ENCODE results near the gene FLOT1.
A peak's percentile ranks its signal among the peaks of the same experiment; 100 is the strongest.
"Not testable (repeated sequence)": the region's sequence is repeated elsewhere in the genome, so short reads cannot be mapped to it uniquely, and the experiment has no call there.

Gene FLOT1

GRCh38 chr6:30723843-30724741, 18.4 kb downstream of the FLOT1 start:
- not testable (repeated sequence) for H3K4me3 ChIP-seq (ENCODE audit: low read depth, low read length)

GRCh38 chr6:30723159-30723842, 19.2 kb downstream of the FLOT1 start:
- H3K4me3 ChIP-seq (ENCODE audit: low read depth, low read length), result not testable (repeated sequence)

GRCh38 chr6:30722280-30723112, 20.0 kb downstream of the FLOT1 start:
- peak overlapping the region; percentile 97 for H3K4me3 ChIP-seq (ENCODE audit: low read depth, low read length)

GRCh38 chr6:30722025-30722279, 20.5 kb downstream of the FLOT1 start:
- H3K4me3 ChIP-seq (ENCODE audit: low read depth, low read length), result peak overlapping the region; percentile 97

- H3K4me3 ChIP-seq (ENCODE audit: low read depth, low read length), result peak overlapping the region; percentile 97
These were observed 21.1 kb downstream of the FLOT1 start for GRCh38 chr6:30721198-30722024.

- peak overlapping the region; percentile 97 for H3K4me3 ChIP-seq (ENCODE audit: low read depth, low read length)
These were observed 21.7 kb downstream of the FLOT1 start for GRCh38 chr6:30720738-30721197.

- peak within 1 kb of the TSS; percentile 97 for H3K4me3 ChIP-seq (ENCODE audit: low read depth, low read length)
These were observed 22.4 kb downstream of the FLOT1 start, which contains the start of gene TUBB for GRCh38 chr6:30719791-30720737. Gene TUBB (plus strand): TSS chr6:30720352. CDS start chr6:30720507, 155 bp downstream.

GRCh38 chr6:30719356-30719755, 23.1 kb downstream of the FLOT1 start:
- peak overlapping the region; percentile 57 for H3K4me3 ChIP-seq (ENCODE audit: low read depth, low read length)

- H3K4me3 ChIP-seq (ENCODE audit: low read depth, low read length), result peak overlapping the region; percentile 47
These were observed 24.4 kb downstream of the FLOT1 start for GRCh38 chr6:30717845-30718720.

- peak within 1 kb of the TSS; percentile 73 for H3K4me3 ChIP-seq (ENCODE audit: low read depth, low read length)
These were observed 25.2 kb downstream of the FLOT1 start, which contains the start of gene MDC1 for GRCh38 chr6:30717129-30717844. Gene MDC1 (minus strand): TSS chr6:30717281. CDS start chr6:30715175, 2,106 bp downstream.

GRCh38 chr6:30716879-30717128, 25.7 kb downstream of the FLOT1 start:
- H3K4me3 ChIP-seq (ENCODE audit: low read depth, low read length), result peak overlapping the region; percentile 73

GRCh38 chr6:30714263-30714662, 28.2 kb downstream of the FLOT1 start:
- H3K4me3 ChIP-seq (ENCODE audit: low read depth, low read length), result no peak overlapping the region

GRCh38 chr6:30712441-30712945, 30.0 kb downstream of the FLOT1 start:
- no peak overlapping the region for H3K4me3 ChIP-seq (ENCODE audit: low read depth, low read length)

- H3K4me3 ChIP-seq (ENCODE audit: low read depth, low read length), result no peak overlapping the region
These were observed 30.6 kb downstream of the FLOT1 start for GRCh38 chr6:30711758-30712380.

GRCh38 chr6:30709101-30709868, 33.2 kb downstream of the FLOT1 start:
- no peak overlapping the region for H3K4me3 ChIP-seq (ENCODE audit: low read depth, low read length)

- H3K4me3 ChIP-seq (ENCODE audit: low read depth, low read length), result no peak overlapping the region
These were observed 35.1 kb downstream of the FLOT1 start for GRCh38 chr6:30707281-30707850.

All from iPS-11a (cell line).